Peyer's patch (tissue), 4 donors: ENCODE data around the gene MBNL2. TPM values are rescaled to one million over a fixed set of nuclear protein-coding genes. Genes with fewer than 3 reads are reported as not detected.

Experiments used
- DNase-seq, 3 donors: peaks; one replicate each; pipeline ENCODE4 v3.0.0-alpha.2; 2017 to 2019
- H3K27ac ChIP-seq, 4 donors: fragments of 200-600 bp; sonication (generic); one replicate each; pipeline ENCODE4 v1.5.1; 2016 to 2019
- H3K27me3 ChIP-seq, 2 donors: fragments of 200-600 bp; sonication (generic); one replicate each; pipeline ENCODE4 v1.5.1; 2019
- H3K36me3 ChIP-seq, 3 donors: fragments of 200-600 bp; sonication (generic); one replicate each; pipeline ENCODE4 v1.5.1; 2016 to 2019
- H3K4me1 ChIP-seq, 4 donors: fragments of 200-600 bp; sonication (generic); one replicate each; pipeline ENCODE4 v1.5.1; 2016 to 2019
- H3K4me3 ChIP-seq, 4 donors: fragments of 200-600 bp; sonication (generic); 1 replicate in 3 of 4; 2 replicates in 1 of 4; pipeline ENCODE4 v1.5.1; 2016 to 2019; ENCODE audit warnings: mild to moderate bottlenecking in 1 of 4
- H3K9me3 ChIP-seq, 4 donors: fragments of 200-600 bp; sonication (generic); one replicate each; pipeline ENCODE4 v1.5.1; 2016 to 2019; ENCODE audit warnings: mild to moderate bottlenecking in 1 of 4
- CTCF ChIP-seq, 6 experiments: fragments of 450-650 bp in 4 of 6; fragments of 200-600 bp in 2 of 6; sonication (generic) in 1 of 6; IDR thresholded peaks; one replicate each; pipeline ENCODE4 v1.5.1; 2017 to 2019; ENCODE audit warnings: antibody characterized with exemption in 6 of 6, mild to moderate bottlenecking in 3 of 6, moderate library complexity in 1 of 6
- POLR2A ChIP-seq, 2 donors: fragments of 450-650 bp; IDR thresholded peaks; one replicate each; pipeline ENCODE4 v1.5.1; 2017; ENCODE audit warnings: antibody characterized with exemption in 2 of 2, mild to moderate bottlenecking in 2 of 2, moderate library complexity in 2 of 2
- total RNA-seq, 4 donors: library from RNA; depleted of rRNA; stranded (reverse); fragments of >200 nt; gene quantifications; one replicate each; pipeline ENCODE4 v1.1.0, GENCODE V29; 2016

MBNL2 gene
- total RNA-seq, 4 donors from 2014 or later: 27.0 to 44.6 (median 36.3) TPM

- no peak for TF ChIP-seq POLR2A (IDR thresholded peaks at IDR 0.05)
- no peak for TF ChIP-seq CTCF (IDR thresholded peaks at IDR 0.05)
- H3K4me3 ChIP-seq: no peak overlapping the region
- no peaks in the 10 kb centered on the region for H3K9me3 ChIP-seq
- no peaks in the 10 kb centered on the region for H3K36me3 ChIP-seq
- H3K27ac ChIP-seq: peak overlapping the region in 2 of 4 donors; percentile 37 to 50
- H3K27me3 ChIP-seq: no peaks in the 10 kb centered on the region
- DNase-seq: no peak
- H3K4me1 ChIP-seq: peaks cover 0 to 40% (median 0%) of the 10 kb centered on the region in 4 donors
These were observed 22.0 kb downstream of the MBNL2 start for GRCh38 chr13:97243915-97244781.

- Histone ChIP-seq H3K4me1 (peaks cover 0 to 31% (median 0%) of the 10 kb centered on the region in 4 donors), H3K27me3 (no peaks in the 10 kb centered on the region), H3K4me3 (no peak overlapping the region), H3K27ac (peak overlapping the region in 1 of 4 donors; percentile 23), H3K9me3 (no peaks in the 10 kb centered on the region), H3K36me3 (no peaks in the 10 kb centered on the region)
- TF ChIP-seq CTCF (IDR thresholded peaks at IDR 0.05) (no peak), POLR2A (IDR thresholded peaks at IDR 0.05) (no peak)
- DNase-seq: no peak
These were observed 22.9 kb downstream of the MBNL2 start for GRCh38 chr13:97245011-97245410.

GRCh38 chr13:97246596-97247158 lies 24.5 kb downstream of the MBNL2 start:
- Histone ChIP-seq H3K27ac (no peak overlapping the region), H3K36me3 (no peaks in the 10 kb centered on the region), H3K4me1 (peaks cover 0 to 17% (median 0%) of the 10 kb centered on the region in 4 donors), H3K4me3 (no peak overlapping the region), H3K9me3 (no peaks in the 10 kb centered on the region), H3K27me3 (no peaks in the 10 kb centered on the region)
- TF ChIP-seq CTCF (IDR thresholded peaks at IDR 0.05) (no peak), POLR2A (IDR thresholded peaks at IDR 0.05) (no peak)
- no peak for DNase-seq

- H3K9me3 ChIP-seq: no peaks in the 10 kb centered on the region
- no peak overlapping the region for H3K4me3 ChIP-seq
- peaks cover 0 to 14% (median 0%) of the 10 kb centered on the region in 4 donors for H3K4me1 ChIP-seq
- H3K27ac ChIP-seq: peak overlapping the region in 1 of 4 donors; percentile 10
- H3K27me3 ChIP-seq: no peaks in the 10 kb centered on the region
- DNase-seq: no peak
- no peaks in the 10 kb centered on the region for H3K36me3 ChIP-seq
- TF ChIP-seq CTCF (IDR thresholded peaks at IDR 0.05) (no peak), POLR2A (IDR thresholded peaks at IDR 0.05) (no peak)
These were observed 26.1 kb downstream of the MBNL2 start for GRCh38 chr13:97248243-97248642.

GRCh38 chr13:97249093-97249795 lies 27.1 kb downstream of the MBNL2 start:
- H3K36me3 ChIP-seq: no peaks in the 10 kb centered on the region
- H3K27ac ChIP-seq: peak overlapping the region in 3 of 4 donors; percentile 0 to 10 (median 3)
- DNase-seq: no peak
- H3K9me3 ChIP-seq: no peaks in the 10 kb centered on the region
- no peak overlapping the region for H3K4me3 ChIP-seq
- H3K27me3 ChIP-seq: no peaks in the 10 kb centered on the region
- no peak for TF ChIP-seq POLR2A (IDR thresholded peaks at IDR 0.05)
- no peak for TF ChIP-seq CTCF (IDR thresholded peaks at IDR 0.05)
- peaks cover 0 to 7% (median 0%) of the 10 kb centered on the region in 4 donors for H3K4me1 ChIP-seq
